ENCODE results near the gene MYBPC2. TPM values are rescaled to one million over a fixed set of nuclear protein-coding genes. Genes with fewer than 3 reads are reported as not detected.
A peak's percentile ranks its signal among the peaks of the same experiment; 100 is the strongest.

The MYBPC2 gene
- total RNA-seq, 1 donor from 2014 or later: not detected

DNA sequence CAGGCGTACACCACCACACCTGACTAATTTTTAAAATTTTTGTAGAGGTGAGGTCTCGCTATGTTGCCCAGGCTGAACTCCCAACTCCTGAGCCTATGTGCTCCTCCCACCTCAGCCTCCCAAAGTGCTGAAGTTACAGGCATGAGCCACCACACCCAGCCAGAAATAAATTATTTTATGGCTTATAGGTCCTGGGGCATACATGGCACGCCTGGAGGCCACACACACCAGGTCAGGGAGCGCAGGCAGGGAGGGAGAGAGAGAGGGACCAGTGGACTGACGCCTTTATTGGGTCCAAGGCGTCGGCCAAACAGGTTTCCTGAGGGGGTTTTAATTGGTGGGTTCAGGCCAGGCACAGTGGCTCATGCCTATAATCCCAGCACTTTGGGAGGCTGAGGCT lies 7.1 kb upstream of the MYBPC2 start:
- Mint-ChIP-seq H3K4me1 (ENCODE audit: unreplicated experiment) (no peaks in the 10 kb centered on the region), H3K27me3 (ENCODE audit: unreplicated experiment) (peaks cover 7% of the 10 kb centered on the region), H3K9me3 (ENCODE audit: unreplicated experiment) (no peaks in the 10 kb centered on the region), H3K4me3 (ENCODE audit: unreplicated experiment) (no peak overlapping the region), H3K36me3 (ENCODE audit: unreplicated experiment) (no peaks in the 10 kb centered on the region), H3K27ac (ENCODE audit: unreplicated experiment) (no peak overlapping the region)
- DNase-seq (ENCODE audit: extremely low spot score, unreplicated experiment): no peak
- TF ChIP-seq, protein P1, sequence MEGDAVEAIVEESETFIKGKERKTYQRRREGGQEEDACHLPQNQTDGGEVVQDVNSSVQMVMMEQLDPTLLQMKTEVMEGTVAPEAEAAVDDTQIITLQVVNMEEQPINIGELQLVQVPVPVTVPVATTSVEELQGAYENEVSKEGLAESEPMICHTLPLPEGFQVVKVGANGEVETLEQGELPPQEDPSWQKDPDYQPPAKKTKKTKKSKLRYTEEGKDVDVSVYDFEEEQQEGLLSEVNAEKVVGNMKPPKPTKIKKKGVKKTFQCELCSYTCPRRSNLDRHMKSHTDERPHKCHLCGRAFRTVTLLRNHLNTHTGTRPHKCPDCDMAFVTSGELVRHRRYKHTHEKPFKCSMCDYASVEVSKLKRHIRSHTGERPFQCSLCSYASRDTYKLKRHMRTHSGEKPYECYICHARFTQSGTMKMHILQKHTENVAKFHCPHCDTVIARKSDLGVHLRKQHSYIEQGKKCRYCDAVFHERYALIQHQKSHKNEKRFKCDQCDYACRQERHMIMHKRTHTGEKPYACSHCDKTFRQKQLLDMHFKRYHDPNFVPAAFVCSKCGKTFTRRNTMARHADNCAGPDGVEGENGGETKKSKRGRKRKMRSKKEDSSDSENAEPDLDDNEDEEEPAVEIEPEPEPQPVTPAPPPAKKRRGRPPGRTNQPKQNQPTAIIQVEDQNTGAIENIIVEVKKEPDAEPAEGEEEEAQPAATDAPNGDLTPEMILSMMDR (IDR thresholded peaks at IDR 0.05): no peak

DNA sequence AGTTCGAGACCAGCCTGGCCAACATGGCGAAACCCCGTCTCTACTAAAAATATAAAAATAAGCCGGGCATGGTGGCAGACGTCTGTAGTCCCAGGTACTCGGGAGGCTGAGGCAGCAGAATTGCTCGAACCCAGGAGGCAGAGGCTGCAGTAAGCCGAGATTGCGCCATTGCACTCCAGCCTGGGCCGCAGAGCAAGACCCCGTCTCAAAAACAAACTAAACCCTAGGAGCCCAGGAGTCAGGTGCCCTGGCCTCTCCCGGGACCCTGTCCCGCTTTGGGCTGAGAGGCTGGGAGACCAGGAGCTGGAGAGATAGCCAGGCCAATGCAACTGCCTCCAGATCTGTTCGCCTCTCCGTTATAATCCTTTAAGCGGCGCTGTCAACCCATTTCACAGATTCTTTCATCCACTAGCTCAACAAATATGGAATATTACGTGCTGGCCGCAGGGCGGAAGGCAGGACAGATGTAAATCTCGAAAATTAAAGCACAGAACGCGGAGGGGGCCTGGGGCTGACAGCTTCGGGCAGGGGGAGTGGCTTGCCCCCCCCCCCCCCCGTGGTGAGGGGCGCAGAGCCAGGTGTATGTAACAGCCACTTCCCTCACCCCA lies 5.3 kb upstream of the MYBPC2 start:
- Mint-ChIP-seq H3K36me3 (ENCODE audit: unreplicated experiment) (no peaks in the 10 kb centered on the region), H3K27ac (ENCODE audit: unreplicated experiment) (no peak overlapping the region), H3K4me3 (ENCODE audit: unreplicated experiment) (no peak overlapping the region), H3K4me1 (ENCODE audit: unreplicated experiment) (peaks cover 13% of the 10 kb centered on the region), H3K27me3 (ENCODE audit: unreplicated experiment) (peaks cover 15% of the 10 kb centered on the region), H3K9me3 (ENCODE audit: unreplicated experiment) (no peaks in the 10 kb centered on the region)
- no peak for DNase-seq (ENCODE audit: extremely low spot score, unreplicated experiment)
- TF ChIP-seq, protein P1 (IDR thresholded peaks at IDR 0.05): no peak

DNA sequence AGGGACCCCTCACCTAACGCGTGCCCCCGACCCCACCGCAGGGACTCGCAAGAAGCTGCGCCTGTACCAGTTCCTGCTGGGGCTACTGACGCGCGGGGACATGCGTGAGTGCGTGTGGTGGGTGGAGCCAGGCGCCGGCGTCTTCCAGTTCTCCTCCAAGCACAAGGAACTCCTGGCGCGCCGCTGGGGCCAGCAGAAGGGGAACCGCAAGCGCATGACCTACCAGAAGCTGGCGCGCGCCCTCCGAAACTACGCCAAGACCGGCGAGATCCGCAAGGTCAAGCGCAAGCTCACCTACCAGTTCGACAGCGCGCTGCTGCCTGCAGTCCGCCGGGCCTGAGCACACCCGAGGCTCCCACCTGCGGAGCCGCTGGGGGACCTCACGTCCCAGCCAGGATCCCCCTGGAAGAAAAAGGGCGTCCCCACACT lies 4.7 kb upstream of the MYBPC2 start:
- H3K9me3 Mint-ChIP-seq (ENCODE audit: unreplicated experiment): no peaks in the 10 kb centered on the region
- DNase-seq (ENCODE audit: extremely low spot score, unreplicated experiment): no peak
- TF ChIP-seq, protein P1 (IDR thresholded peaks at IDR 0.05): no peak
- no peaks in the 10 kb centered on the region for H3K36me3 Mint-ChIP-seq (ENCODE audit: unreplicated experiment)
- H3K4me1 Mint-ChIP-seq (ENCODE audit: unreplicated experiment): peaks cover 18% of the 10 kb centered on the region
- peaks cover 15% of the 10 kb centered on the region for H3K27me3 Mint-ChIP-seq (ENCODE audit: unreplicated experiment)
- H3K4me3 Mint-ChIP-seq (ENCODE audit: unreplicated experiment): no peak overlapping the region
- no peak overlapping the region for H3K27ac Mint-ChIP-seq (ENCODE audit: unreplicated experiment)

DNA sequence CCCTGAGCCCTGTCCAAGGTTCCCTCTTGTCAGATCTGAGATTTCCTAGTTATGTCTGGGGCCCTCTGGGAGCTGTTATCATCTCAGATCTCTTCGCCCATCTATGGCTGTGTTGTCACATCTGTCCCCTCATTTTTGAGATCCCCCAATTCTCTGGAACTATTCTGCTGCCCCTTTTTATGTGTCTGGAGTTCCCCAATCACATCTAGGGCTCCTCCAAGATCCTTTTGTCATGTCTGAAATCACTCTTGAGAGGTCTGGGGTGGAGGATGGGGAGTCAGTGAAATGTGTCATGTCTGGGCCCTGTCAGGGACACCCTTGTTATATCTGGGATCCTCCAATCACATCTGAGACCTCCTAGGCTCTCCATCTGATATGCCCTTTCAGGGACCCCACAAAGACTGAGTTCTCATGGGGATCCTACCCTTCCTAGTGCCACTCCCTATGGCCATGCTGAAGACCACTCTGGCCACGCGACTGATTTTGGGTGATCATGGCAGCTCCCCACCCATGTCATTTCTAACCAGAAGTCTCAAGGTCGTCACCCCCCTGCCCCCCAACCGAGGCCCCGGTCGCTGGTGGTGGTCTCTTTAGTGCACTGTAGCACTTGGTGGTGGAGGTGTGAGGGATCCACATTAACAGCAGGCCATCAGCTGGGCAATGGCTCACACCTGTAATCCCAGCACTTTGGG lies 3.8 kb upstream of the MYBPC2 start:
- no peaks in the 10 kb centered on the region for H3K36me3 Mint-ChIP-seq (ENCODE audit: unreplicated experiment)
- peaks cover 20% of the 10 kb centered on the region for H3K4me1 Mint-ChIP-seq (ENCODE audit: unreplicated experiment)
- H3K27ac Mint-ChIP-seq (ENCODE audit: unreplicated experiment): no peak overlapping the region
- H3K9me3 Mint-ChIP-seq (ENCODE audit: unreplicated experiment): no peaks in the 10 kb centered on the region
- peaks cover 15% of the 10 kb centered on the region for H3K27me3 Mint-ChIP-seq (ENCODE audit: unreplicated experiment)
- no peak for DNase-seq (ENCODE audit: extremely low spot score, unreplicated experiment)
- TF ChIP-seq, protein P1 (IDR thresholded peaks at IDR 0.05): no peak
- H3K4me3 Mint-ChIP-seq (ENCODE audit: unreplicated experiment): no peak overlapping the region

DNA sequence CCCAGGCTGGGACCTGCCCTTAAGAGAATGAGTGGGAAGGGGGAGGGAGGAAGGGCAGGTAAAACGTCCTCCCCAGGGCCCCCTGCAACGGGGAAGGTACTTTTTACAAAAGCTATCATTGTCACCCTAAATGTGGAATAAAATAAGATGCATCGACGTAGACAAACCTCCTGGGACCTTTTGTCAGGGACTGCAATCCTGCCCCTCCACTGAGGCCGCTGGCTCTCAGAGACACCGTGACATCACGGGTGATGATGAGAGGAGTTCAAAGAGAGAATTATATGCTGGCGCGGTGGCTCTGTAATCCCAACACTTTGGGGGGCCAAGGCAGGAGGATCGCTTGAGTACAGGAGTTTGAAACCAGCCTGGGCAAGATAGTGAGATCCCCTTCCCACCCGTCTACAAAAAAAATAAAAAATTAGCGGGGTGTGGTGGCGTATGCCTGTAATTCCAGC lies 1.8 kb upstream of the MYBPC2 start:
- Mint-ChIP-seq H3K9me3 (ENCODE audit: unreplicated experiment) (no peaks in the 10 kb centered on the region), H3K4me3 (ENCODE audit: unreplicated experiment) (peak overlapping the region; percentile 82), H3K36me3 (ENCODE audit: unreplicated experiment) (no peaks in the 10 kb centered on the region), H3K27me3 (ENCODE audit: unreplicated experiment) (peaks cover 15% of the 10 kb centered on the region), H3K27ac (ENCODE audit: unreplicated experiment) (no peak overlapping the region), H3K4me1 (ENCODE audit: unreplicated experiment) (peaks cover 27% of the 10 kb centered on the region)
- TF ChIP-seq, protein P1 (IDR thresholded peaks at IDR 0.05): no peak
- no peak for DNase-seq (ENCODE audit: extremely low spot score, unreplicated experiment)
